CD14-positive monocyte (primary cell): ENCODE data around the gene NAT9. TPM values are rescaled to one million over a fixed set of nuclear protein-coding genes. Genes with fewer than 3 reads are reported as not detected.

ENCODE experiments used
- DNase-seq, 3 donors: peaks; one replicate each; pipeline ENCODE4 v3.0.0-alpha.2; 2011 to 2022
- H2AFZ ChIP-seq: 2 replicates; pipeline ENCODE4 v1.6.0; 2012; ENCODE audit warnings: mild to moderate bottlenecking, low read depth, low read length, inconsistent platforms; ENCODE audit not compliant: insufficient read depth, poor library complexity, severe bottlenecking
- H3K27ac ChIP-seq, 2 donors: 1 replicate in 1 of 2; 2 replicates in 1 of 2; pipeline ENCODE4 v1.5.1; 2012 to 2013; ENCODE audit warnings: low read length in 2 of 2, control low read depth in 1 of 2, inconsistent platforms in 1 of 2, low read depth in 1 of 2, mild to moderate bottlenecking in 1 of 2
- H3K27me3 ChIP-seq, 2 donors: one replicate each; pipeline versions ENCODE4 v1.6.0 to v1.6.1; 2011 to 2013; ENCODE audit warnings: low read length in 2 of 2; ENCODE audit not compliant: control insufficient read depth in 2 of 2, insufficient read depth in 2 of 2
- H3K36me3 ChIP-seq, 2 donors: replicated peaks in 1 of 2; 1 replicate in 1 of 2; 2 replicates in 1 of 2; pipeline versions ENCODE4 v1.5.1 to v1.6.1; 2012 to 2013; ENCODE audit warnings: low read length in 2 of 2, control low read depth in 1 of 2, inconsistent platforms in 1 of 2, mild to moderate bottlenecking in 1 of 2; ENCODE audit not compliant: insufficient read depth in 2 of 2, control insufficient read depth in 1 of 2
- H3K4me1 ChIP-seq, 2 donors: 1 replicate in 1 of 2; 2 replicates in 1 of 2; pipeline versions ENCODE4 v1.5.1 to v1.6.1; 2012 to 2013; ENCODE audit warnings: low read length in 2 of 2, control low read depth in 1 of 2, inconsistent platforms in 1 of 2, mild to moderate bottlenecking in 1 of 2, moderate library complexity in 1 of 2; ENCODE audit not compliant: insufficient read depth in 2 of 2, control insufficient read depth in 1 of 2
- H3K4me2 ChIP-seq: replicated peaks from 2 replicates; pipeline ENCODE3; 2012; ENCODE audit warnings: low read length, moderate library complexity, mild to moderate bottlenecking; ENCODE audit not compliant: poor library complexity, severe bottlenecking; ENCODE audit errors: extremely low read depth
- H3K4me3 ChIP-seq, 3 experiments: fragments of 200-600 bp in 1 of 3; sonication (generic) in 1 of 3; replicated peaks in 1 of 3; 1 replicate in 2 of 3; 2 replicates in 1 of 3; pipeline ENCODE4 v1.5.1; 2011 to 2013; ENCODE audit warnings: low read length in 3 of 3, mild to moderate bottlenecking in 3 of 3, control low read depth in 2 of 3, low read depth in 2 of 3, inconsistent platforms in 1 of 3, moderate library complexity in 1 of 3
- H3K79me2 ChIP-seq: 2 replicates; pipeline ENCODE4 v1.6.0; 2012; ENCODE audit warnings: mild to moderate bottlenecking, control low read depth, inconsistent platforms, low read length, moderate library complexity; ENCODE audit not compliant: insufficient read depth
- H3K9ac ChIP-seq: 2 replicates; pipeline ENCODE4 v1.6.0; 2017; ENCODE audit warnings: low read length, mild to moderate bottlenecking; ENCODE audit not compliant: insufficient read depth, poor library complexity, severe bottlenecking
- H3K9me3 ChIP-seq, 2 donors: replicated peaks in 1 of 2; 1 replicate in 1 of 2; 2 replicates in 1 of 2; pipeline versions ENCODE4 v1.5.1 to v1.6.1; 2012 to 2013; ENCODE audit warnings: low read length in 2 of 2, control low read depth in 1 of 2; ENCODE audit not compliant: control insufficient read depth in 1 of 2, insufficient read depth in 1 of 2
- H4K20me1 ChIP-seq: 2 replicates; pipeline ENCODE4 v1.6.0; 2012; ENCODE audit warnings: mild to moderate bottlenecking, low read length, control low read depth, moderate library complexity; ENCODE audit not compliant: insufficient read depth
- H3K27ac Mint-ChIP-seq, 7 donors: one replicate each; pipeline ENCODE4 v1.8.0; 2020; ENCODE audit warnings: mild to moderate bottlenecking in 7 of 7, mixed read lengths in 7 of 7, moderate library complexity in 6 of 7, inconsistent platforms in 2 of 7
- H3K27me3 Mint-ChIP-seq, 3 donors: one replicate each; pipeline ENCODE4 v1.8.0; 2021 to 2022; ENCODE audit warnings: low read depth in 3 of 3, mild to moderate bottlenecking in 3 of 3, mixed read lengths in 3 of 3, moderate library complexity in 3 of 3, inconsistent platforms in 1 of 3
- H3K36me3 Mint-ChIP-seq, 2 donors: one replicate each; pipeline ENCODE4 v1.8.0; 2020; ENCODE audit warnings: mixed read lengths in 2 of 2, inconsistent platforms in 1 of 2, mild to moderate bottlenecking in 1 of 2
- H3K4me1 Mint-ChIP-seq: one replicate; pipeline ENCODE4 v1.8.0; 2020; ENCODE audit warnings: mild to moderate bottlenecking, mixed read lengths
- H3K4me3 Mint-ChIP-seq, 2 donors: one replicate each; pipeline ENCODE4 v1.8.0; 2020; ENCODE audit warnings: mild to moderate bottlenecking in 2 of 2, mixed read lengths in 2 of 2, moderate library complexity in 1 of 2
- H3K9me3 Mint-ChIP-seq, 7 donors: one replicate each; pipeline ENCODE4 v1.8.0; 2020 to 2022; ENCODE audit warnings: mixed read lengths in 7 of 7, mild to moderate bottlenecking in 6 of 7, moderate library complexity in 6 of 7, inconsistent platforms in 2 of 7
- WGBS: methylation state at CpG from one replicate; pipeline ENCODE4 v1.1.5; 2013; ENCODE audit warnings: missing lambda C conversion rate; ENCODE audit not compliant: insufficient coverage; 5-methylcytosine and 5-hydroxymethylcytosine counted together
- intact Hi-C, 2 donors: fragments of 100-400 bp; cut with micrococcal nuclease; formaldehyde crosslinking; loops; one replicate each; pipeline versions ENCODE4 v1.15.0 to v1.15.1; 2023
- polyA plus RNA-seq, 3 donors: library from polyadenylated mRNA; depleted of rRNA in 1 of 3; unstranded in 2 of 3; stranded (reverse) in 1 of 3; fragments of 300-500 nt in 2 of 3; fragments of >200 nt in 1 of 3; fragmentation: Illumina TruSeq in 2 of 3; gene quantifications; 1 replicate in 2 of 3; 2 replicates in 1 of 3; pipeline ENCODE4 v1.2.3, GENCODE V29; 2012 to 2021
- TF ChIP-seq, protein P1 (sequence below): fragments of 200-600 bp; IDR thresholded peaks from one replicate; pipeline ENCODE4 v1.8.0; 2022; ENCODE audit warnings: antibody characterized with exemption, mild to moderate bottlenecking

Gene NAT9
- polyA plus RNA-seq, 3 donors = 7.1 to 95.6 (median 7.8) TPM

DNA sequence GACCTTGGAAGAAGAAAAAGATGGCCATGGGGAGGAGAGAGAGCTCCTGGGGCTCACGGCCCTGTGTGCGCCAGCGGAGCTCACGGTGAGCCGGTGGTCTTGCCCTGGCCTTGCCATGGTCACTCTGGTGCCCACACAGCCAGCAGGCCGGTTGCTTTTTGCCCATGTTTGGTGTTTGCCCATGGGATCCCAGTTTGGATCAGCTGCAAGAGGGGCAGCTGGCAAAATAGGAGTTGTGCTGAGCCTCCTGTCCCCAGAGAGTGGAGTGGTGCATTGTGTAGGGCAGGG is 26.2 kb downstream of the NAT9 start:
- H3K27ac ChIP-seq = peak overlapping the region; percentile 10 to 87
- H3K9me3 Mint-ChIP-seq = peaks cover 0 to 2% (median 0%) of the 10 kb centered on the region in 7 donors
- peak overlapping the region; percentile 99 to 100 for H3K4me3 Mint-ChIP-seq
- no peaks in the 10 kb centered on the region for H3K27me3 ChIP-seq
- no peaks in the 10 kb centered on the region for H3K27me3 Mint-ChIP-seq
- H3K4me1 Mint-ChIP-seq = peaks cover 69% of the 10 kb centered on the region
- peaks cover 77% of the 10 kb centered on the region for H3K79me2 ChIP-seq
- H4K20me1 ChIP-seq = peaks cover 65% of the 10 kb centered on the region
- no peak for DNase-seq
- peak overlapping the region; percentile 91 to 98 (median 97) for H3K4me3 ChIP-seq
- peaks cover 57 to 79% of the 10 kb centered on the region in 2 donors for H3K4me1 ChIP-seq
- H3K27ac Mint-ChIP-seq = peak overlapping the region; percentile 80 to 94 (median 86)
- H3K9me3 ChIP-seq = no peaks in the 10 kb centered on the region
- intact Hi-C loops = loop anchor here in 1 of 2 donors (2.0 kb wide), 1 partner anchor 13 kb away; the partner anchor contains the start of gene RAB37
- TF ChIP-seq, protein P1, sequence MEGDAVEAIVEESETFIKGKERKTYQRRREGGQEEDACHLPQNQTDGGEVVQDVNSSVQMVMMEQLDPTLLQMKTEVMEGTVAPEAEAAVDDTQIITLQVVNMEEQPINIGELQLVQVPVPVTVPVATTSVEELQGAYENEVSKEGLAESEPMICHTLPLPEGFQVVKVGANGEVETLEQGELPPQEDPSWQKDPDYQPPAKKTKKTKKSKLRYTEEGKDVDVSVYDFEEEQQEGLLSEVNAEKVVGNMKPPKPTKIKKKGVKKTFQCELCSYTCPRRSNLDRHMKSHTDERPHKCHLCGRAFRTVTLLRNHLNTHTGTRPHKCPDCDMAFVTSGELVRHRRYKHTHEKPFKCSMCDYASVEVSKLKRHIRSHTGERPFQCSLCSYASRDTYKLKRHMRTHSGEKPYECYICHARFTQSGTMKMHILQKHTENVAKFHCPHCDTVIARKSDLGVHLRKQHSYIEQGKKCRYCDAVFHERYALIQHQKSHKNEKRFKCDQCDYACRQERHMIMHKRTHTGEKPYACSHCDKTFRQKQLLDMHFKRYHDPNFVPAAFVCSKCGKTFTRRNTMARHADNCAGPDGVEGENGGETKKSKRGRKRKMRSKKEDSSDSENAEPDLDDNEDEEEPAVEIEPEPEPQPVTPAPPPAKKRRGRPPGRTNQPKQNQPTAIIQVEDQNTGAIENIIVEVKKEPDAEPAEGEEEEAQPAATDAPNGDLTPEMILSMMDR = no peak
- peak overlapping the region; percentile 92 for H3K9ac ChIP-seq
- H3K36me3 Mint-ChIP-seq = peaks cover 24 to 29% of the 10 kb centered on the region in 2 donors
- no peak overlapping the region for H2AFZ ChIP-seq
- WGBS = 6% methylated on average over 6 of the region's 6 CpGs
- H3K36me3 ChIP-seq = peaks cover 1 to 15% of the 10 kb centered on the region in 2 donors
- H3K4me2 ChIP-seq = peak overlapping the region; percentile 82

DNA sequence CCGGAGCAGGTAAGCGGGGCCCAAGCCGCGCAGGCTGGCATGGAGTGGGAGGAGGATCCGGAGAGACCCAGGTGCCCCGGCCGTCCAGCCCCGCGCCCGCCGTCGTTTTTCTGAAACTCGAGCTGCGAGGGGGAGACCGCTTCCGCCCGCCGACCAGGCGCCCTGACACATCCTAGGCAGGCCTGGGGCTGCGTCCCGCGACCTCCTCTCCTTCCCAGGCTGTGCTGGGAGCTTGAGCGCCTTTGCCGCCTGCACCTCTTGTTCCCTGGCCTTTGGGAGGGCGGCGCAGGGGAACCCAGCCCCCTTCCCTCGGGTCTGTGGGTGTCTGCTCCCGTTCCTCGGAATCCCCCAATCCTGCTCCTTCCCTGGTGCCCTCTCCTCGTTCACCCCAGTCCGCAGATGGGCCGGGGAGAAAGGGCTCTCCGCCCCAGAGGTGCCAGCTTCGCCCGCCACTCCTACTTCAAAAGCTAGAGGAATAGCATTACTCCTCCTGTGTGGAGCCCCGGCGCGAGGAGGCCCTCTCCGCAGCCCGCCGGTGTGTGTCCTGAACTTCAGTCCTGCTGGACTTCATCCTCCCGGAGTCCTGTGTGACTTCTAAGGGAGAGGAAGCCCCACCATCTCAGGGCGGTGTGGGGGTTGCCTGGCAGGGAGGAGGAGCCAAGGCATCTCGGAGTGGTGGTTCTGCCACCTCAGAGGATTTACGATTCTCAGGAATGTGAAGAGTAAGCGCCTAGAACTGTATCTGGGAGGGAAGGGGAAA is 26.7 kb downstream of the NAT9 start:
- H3K4me3 ChIP-seq = peak overlapping the region; percentile 91 to 98 (median 97)
- H3K27ac Mint-ChIP-seq = peak overlapping the region; percentile 80 to 94 (median 86)
- H3K4me1 ChIP-seq = peaks cover 62 to 84% of the 10 kb centered on the region in 2 donors
- peaks cover 59% of the 10 kb centered on the region for H4K20me1 ChIP-seq
- no peaks in the 10 kb centered on the region for H3K9me3 ChIP-seq
- H3K4me3 Mint-ChIP-seq = peak overlapping the region; percentile 99 to 100
- no peaks in the 10 kb centered on the region for H3K27me3 Mint-ChIP-seq
- H3K9ac ChIP-seq = peak overlapping the region; percentile 92
- no peaks in the 10 kb centered on the region for H3K27me3 ChIP-seq
- H3K9me3 Mint-ChIP-seq = peaks cover 0 to 2% (median 0%) of the 10 kb centered on the region in 7 donors
- H3K36me3 Mint-ChIP-seq = peaks cover 20 to 24% of the 10 kb centered on the region in 2 donors
- peak overlapping the region; percentile 62 for H2AFZ ChIP-seq
- H3K4me2 ChIP-seq = peak overlapping the region; percentile 82
- intact Hi-C loops = loop anchor here (2.0 to 10.0 kb wide), 3 partner anchors 13 to 205 kb away; partner anchors contain the start of gene RAB37 (in 1 of the 2)
- H3K79me2 ChIP-seq = peaks cover 73% of the 10 kb centered on the region
- WGBS = under 1% methylated on average over 41 of the region's 46 CpGs
- peaks cover 0 to 10% of the 10 kb centered on the region in 2 donors for H3K36me3 ChIP-seq
- peaks cover 71% of the 10 kb centered on the region for H3K4me1 Mint-ChIP-seq
- no peak for DNase-seq
- H3K27ac ChIP-seq = peak overlapping the region; percentile 10 to 87
- TF ChIP-seq, protein P1 = no peak
